ENCODE results near the gene C19orf47.
"Not testable (repeated sequence)": the region's sequence is repeated elsewhere in the genome, so short reads cannot be mapped to it uniquely, and the experiment has no call there.

C19orf47 gene

DNA sequence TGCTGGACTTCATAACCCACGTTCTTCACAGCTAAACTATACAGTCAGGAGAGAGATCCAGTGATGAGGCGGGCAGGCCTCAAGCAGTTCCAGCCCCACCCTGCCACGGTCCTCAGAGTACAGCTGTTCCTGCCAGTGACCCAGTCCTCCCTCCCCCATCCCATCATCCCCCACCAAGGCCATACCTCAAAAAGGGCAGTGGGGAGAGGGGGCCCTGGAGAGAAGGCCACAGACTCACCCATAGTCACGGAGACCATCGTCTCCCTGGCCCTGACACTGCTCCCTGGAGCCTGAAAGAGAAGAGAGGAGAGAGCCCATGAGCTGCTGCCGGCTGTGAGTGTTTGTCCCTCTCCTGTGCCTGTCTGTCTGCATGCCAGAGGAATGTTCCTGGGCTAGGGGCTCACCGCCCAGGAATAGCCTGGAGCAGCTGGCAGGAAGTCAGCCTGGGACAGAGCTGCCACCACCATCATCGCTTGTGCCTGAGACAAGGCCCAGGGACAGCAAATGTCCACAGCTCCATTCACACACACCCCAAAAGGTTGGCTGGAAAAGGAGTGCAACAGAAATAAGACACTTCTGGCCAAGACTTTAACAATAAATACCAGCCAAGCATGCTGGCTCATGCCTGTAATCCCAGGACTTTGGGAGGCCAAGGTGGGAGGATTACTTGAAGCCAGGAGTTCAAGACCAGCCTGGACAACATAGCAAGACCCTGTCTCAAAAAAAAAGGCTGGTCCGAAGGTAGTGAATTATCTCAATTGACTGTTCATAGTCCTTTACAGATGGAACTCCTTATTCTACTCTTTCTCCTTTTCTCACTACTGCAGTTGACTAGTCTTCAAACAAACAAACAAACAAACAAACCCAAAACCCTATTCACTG is 6.4 kb downstream of the C19orf47 start:
- H3K4me3 ChIP-seq (ENCODE audit: low read depth in 1 of 2, low read length in 2 of 2): no peak overlapping the region
- H3K36me3 ChIP-seq (ENCODE audit: control insufficient read depth in 1 of 2, insufficient read depth in 2 of 2, low read length in 2 of 2): peaks cover 0 to 5% of the 10 kb centered on the region in 2 donors
- H3K4me1 ChIP-seq (ENCODE audit: control insufficient read depth in 1 of 2, insufficient read depth in 2 of 2, low read length in 2 of 2): peaks cover 0 to 1% of the 10 kb centered on the region in 2 donors
- no peaks in the 10 kb centered on the region for H3K9me3 ChIP-seq (ENCODE audit: control insufficient read depth in 1 of 2, low read length in 2 of 2)
- H3K27ac ChIP-seq (ENCODE audit: low read length): no peak overlapping the region
- no peaks in the 10 kb centered on the region for H3K27me3 ChIP-seq (ENCODE audit: low read depth, low read length)

DNA sequence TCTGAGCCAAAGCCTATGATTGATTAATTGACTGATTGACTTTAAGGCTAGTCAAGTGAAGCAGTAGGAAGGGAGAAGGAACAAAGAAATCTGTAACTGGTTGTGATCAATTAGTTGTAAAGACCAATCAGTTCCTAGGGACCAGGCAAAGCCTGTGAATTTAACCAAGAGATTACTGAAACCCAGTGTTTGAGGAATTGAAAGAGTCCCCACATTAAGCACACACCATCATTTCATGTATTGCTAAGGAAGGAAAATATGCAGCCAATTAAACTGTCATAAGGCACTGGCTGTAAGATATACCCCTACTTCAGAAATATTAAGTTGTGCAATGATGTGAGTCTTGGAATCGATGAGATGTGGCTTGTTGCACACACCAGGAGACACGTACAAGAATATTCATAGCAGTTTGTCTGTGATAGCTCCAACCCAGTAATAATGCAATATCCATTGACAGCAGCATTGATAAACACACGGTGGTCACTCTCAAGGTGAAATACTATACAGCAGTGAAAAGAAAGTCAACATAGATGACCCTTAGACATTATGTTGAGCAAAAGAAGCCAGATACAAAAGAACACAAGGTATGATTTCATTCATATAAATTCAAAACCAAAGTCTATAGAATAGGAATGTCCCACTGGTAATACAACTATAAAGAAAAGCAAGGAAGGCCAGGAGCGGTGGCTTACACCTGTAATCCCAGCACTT is 9.0 kb downstream of the C19orf47 start:
- Histone ChIP-seq H3K4me1 (ENCODE audit: control insufficient read depth in 1 of 2, insufficient read depth in 2 of 2, low read length in 2 of 2) (no peaks in the 10 kb centered on the region), H3K4me3 (ENCODE audit: low read depth in 1 of 2, low read length in 2 of 2) (no peak overlapping the region), H3K27me3 (ENCODE audit: low read depth, low read length) (no peaks in the 10 kb centered on the region), H3K36me3 (ENCODE audit: control insufficient read depth in 1 of 2, insufficient read depth in 2 of 2, low read length in 2 of 2) (peaks cover 8 to 17% of the 10 kb centered on the region in 2 donors), H3K9me3 (ENCODE audit: control insufficient read depth in 1 of 2, low read length in 2 of 2) (no peaks in the 10 kb centered on the region), H3K27ac (ENCODE audit: low read length) (no peak overlapping the region)

DNA sequence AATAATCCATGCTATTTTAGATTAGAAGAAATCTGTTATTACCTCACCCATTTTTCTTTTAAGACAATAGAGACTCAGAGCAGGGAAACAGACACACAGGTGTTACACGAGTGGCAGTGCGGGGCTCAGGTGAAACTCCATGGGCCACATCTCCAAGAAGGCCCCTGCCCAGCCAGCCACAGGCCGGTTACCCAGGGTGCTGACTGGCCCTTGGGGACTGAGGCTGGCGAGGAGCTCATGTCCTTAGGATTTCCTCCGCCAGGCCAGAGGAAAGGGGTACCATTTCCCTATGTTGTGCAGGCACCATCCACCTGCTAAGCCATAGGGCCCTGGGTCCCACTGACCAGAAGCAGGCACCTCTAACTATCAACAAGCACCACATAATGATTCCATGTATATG is 10.6 kb downstream of the C19orf47 start:
- peaks cover 17 to 27% of the 10 kb centered on the region in 2 donors for H3K36me3 ChIP-seq (ENCODE audit: control insufficient read depth in 1 of 2, insufficient read depth in 2 of 2, low read length in 2 of 2)
- H3K4me3 ChIP-seq (ENCODE audit: low read depth in 1 of 2, low read length in 2 of 2): no peak overlapping the region
- H3K9me3 ChIP-seq (ENCODE audit: control insufficient read depth in 1 of 2, low read length in 2 of 2): no peaks in the 10 kb centered on the region
- H3K4me1 ChIP-seq (ENCODE audit: control insufficient read depth in 1 of 2, insufficient read depth in 2 of 2, low read length in 2 of 2): no peaks in the 10 kb centered on the region
- no peaks in the 10 kb centered on the region for H3K27me3 ChIP-seq (ENCODE audit: low read depth, low read length)
- H3K27ac ChIP-seq (ENCODE audit: low read length): no peak overlapping the region

DNA sequence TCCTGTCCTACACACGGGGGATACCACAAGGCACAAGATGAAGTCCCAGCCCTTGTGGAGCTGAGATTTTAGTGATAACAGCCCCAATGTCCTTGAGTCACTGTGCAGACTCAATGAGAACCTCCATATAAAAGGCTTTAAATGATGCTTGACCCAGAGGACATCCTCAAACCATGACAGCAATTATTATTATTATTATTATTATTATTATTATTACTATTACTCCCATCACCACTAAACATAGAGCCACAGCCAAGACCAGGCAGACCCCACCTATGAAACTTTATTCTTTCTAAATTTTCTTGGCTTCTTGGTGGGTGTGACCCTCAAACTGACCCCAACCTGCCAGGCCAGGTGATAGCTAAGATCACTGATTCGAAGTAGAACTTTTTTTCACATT is 11.1 kb downstream of the C19orf47 start:
- H3K9me3 ChIP-seq (ENCODE audit: control insufficient read depth in 1 of 2, low read length in 2 of 2): no peaks in the 10 kb centered on the region
- H3K27me3 ChIP-seq (ENCODE audit: low read depth, low read length): no peaks in the 10 kb centered on the region
- H3K4me1 ChIP-seq (ENCODE audit: control insufficient read depth in 1 of 2, insufficient read depth in 2 of 2, low read length in 2 of 2): no peaks in the 10 kb centered on the region
- H3K27ac ChIP-seq (ENCODE audit: low read length): no peak overlapping the region
- no peak overlapping the region for H3K4me3 ChIP-seq (ENCODE audit: low read depth in 1 of 2, low read length in 2 of 2)
- H3K36me3 ChIP-seq (ENCODE audit: control insufficient read depth in 1 of 2, insufficient read depth in 2 of 2, low read length in 2 of 2): peaks cover 17 to 29% of the 10 kb centered on the region in 2 donors

DNA sequence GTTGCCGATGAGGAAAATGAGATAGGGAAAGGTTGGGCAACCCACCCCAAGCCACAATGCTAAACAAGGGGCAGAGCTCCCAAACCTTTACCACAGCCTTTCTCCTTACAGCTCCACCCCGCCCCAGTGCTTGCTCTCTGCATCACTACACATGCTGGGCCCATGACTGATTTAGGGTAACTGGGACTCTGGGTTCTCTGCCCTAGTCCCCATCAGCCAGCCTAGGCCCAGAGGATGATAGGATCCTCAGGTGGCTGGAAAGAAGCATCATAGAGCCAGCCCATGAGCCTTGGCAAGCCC is 11.6 kb downstream of the C19orf47 start:
- Histone ChIP-seq H3K4me3 (ENCODE audit: low read depth in 1 of 2, low read length in 2 of 2) (no peak overlapping the region), H3K4me1 (ENCODE audit: control insufficient read depth in 1 of 2, insufficient read depth in 2 of 2, low read length in 2 of 2) (no peaks in the 10 kb centered on the region), H3K36me3 (ENCODE audit: control insufficient read depth in 1 of 2, insufficient read depth in 2 of 2, low read length in 2 of 2) (peaks cover 17 to 35% of the 10 kb centered on the region in 2 donors), H3K27me3 (ENCODE audit: low read depth, low read length) (no peaks in the 10 kb centered on the region), H3K27ac (ENCODE audit: low read length) (no peak overlapping the region), H3K9me3 (ENCODE audit: control insufficient read depth in 1 of 2, low read length in 2 of 2) (no peaks in the 10 kb centered on the region)

DNA sequence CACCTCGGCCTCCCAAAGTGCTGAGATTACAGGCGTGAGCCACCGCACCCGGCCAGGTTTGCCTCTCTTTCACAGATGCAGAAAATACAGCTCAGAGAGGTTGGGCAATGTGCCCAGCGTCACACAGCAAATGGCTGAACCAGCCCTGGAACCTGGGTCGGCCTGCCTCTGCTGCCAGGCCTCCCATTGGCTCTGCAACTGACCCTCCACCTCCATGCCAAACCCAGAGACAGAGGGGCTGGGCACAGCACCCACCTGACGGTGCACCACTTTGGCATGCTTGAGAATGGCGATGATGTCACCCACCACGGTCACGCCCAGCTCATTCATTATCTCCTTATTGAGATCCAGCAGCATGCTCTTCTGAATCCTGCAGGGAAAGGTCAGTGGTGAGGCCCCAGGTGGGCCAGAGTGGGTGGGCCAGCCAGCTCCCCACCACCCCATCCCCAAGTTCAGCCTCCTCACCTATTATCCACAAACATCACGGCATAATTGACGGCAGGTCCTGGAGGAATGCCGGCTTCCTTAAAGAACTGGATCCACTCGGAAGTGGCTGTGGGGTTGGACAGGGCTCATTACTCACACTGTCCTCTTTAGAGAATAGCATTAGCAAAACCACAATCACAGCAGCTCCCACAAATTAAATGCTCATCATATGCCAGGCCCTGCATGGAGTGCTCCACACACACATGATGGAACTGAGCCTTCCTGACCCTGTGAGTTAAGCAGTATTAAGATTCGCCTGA is 12.2 kb downstream of the C19orf47 start:
- Histone ChIP-seq H3K4me1 (ENCODE audit: control insufficient read depth in 1 of 2, insufficient read depth in 2 of 2, low read length in 2 of 2) (no peaks in the 10 kb centered on the region), H3K36me3 (ENCODE audit: control insufficient read depth in 1 of 2, insufficient read depth in 2 of 2, low read length in 2 of 2) (peaks cover 17 to 40% of the 10 kb centered on the region in 2 donors), H3K9me3 (ENCODE audit: control insufficient read depth in 1 of 2, low read length in 2 of 2) (no peaks in the 10 kb centered on the region), H3K4me3 (ENCODE audit: low read depth in 1 of 2, low read length in 2 of 2) (no peak overlapping the region), H3K27ac (ENCODE audit: low read length) (no peak overlapping the region), H3K27me3 (ENCODE audit: low read depth, low read length) (no peaks in the 10 kb centered on the region)

DNA sequence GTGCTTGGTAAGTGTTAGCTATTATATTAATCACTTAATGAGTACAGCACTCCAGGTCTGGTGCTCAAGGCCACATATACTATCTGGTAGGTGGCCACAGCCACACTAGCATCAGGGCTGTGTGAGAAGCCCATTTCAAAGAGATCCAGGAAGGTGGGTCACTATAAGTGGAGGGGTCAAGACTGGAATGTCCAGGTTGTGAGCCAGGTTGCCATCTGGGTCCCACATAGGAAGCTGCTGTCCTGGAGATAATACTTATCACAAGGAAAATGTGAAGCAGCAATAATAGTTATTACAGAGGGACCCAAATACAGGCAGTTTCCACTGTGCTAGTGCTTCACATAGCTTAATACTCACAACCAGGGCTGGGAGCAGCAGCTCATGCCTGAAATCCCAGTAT is 13.1 kb downstream of the C19orf47 start:
- Histone ChIP-seq H3K27me3 (ENCODE audit: low read depth, low read length) (no peaks in the 10 kb centered on the region), H3K36me3 (ENCODE audit: control insufficient read depth in 1 of 2, insufficient read depth in 2 of 2, low read length in 2 of 2) (peaks cover 17 to 46% of the 10 kb centered on the region in 2 donors), H3K27ac (ENCODE audit: low read length) (no peak overlapping the region), H3K4me1 (ENCODE audit: control insufficient read depth in 1 of 2, insufficient read depth in 2 of 2, low read length in 2 of 2) (no peaks in the 10 kb centered on the region), H3K4me3 (ENCODE audit: low read depth in 1 of 2, low read length in 2 of 2) (no peak overlapping the region), H3K9me3 (ENCODE audit: control insufficient read depth in 1 of 2, low read length in 2 of 2) (no peaks in the 10 kb centered on the region)

DNA sequence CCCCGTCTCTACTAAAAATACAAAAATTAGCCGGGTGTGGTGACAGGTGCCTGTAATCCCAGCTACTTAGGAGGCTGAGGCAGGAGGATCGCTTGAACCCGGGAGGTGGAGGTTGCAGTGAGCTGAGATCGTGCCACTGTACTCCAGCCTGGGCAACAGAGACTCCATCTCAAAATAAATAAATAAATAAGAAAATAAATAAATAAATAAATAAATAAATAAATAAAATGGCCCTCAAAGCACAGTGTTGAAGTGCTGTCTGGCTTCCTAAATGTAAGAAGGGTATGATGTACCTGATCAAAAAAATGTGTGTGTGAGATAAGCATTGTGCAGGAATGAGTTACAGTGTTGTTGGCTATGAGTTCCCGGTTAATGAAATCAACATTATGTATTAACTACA is 15.1 kb downstream of the C19orf47 start:
- H3K27ac ChIP-seq (ENCODE audit: low read length); H3K27me3 ChIP-seq (ENCODE audit: low read depth, low read length): not testable (repeated sequence)
- peaks cover 31 to 56% of the 10 kb centered on the region in 2 donors for H3K36me3 ChIP-seq (ENCODE audit: control insufficient read depth in 1 of 2, insufficient read depth in 2 of 2, low read length in 2 of 2)

DNA sequence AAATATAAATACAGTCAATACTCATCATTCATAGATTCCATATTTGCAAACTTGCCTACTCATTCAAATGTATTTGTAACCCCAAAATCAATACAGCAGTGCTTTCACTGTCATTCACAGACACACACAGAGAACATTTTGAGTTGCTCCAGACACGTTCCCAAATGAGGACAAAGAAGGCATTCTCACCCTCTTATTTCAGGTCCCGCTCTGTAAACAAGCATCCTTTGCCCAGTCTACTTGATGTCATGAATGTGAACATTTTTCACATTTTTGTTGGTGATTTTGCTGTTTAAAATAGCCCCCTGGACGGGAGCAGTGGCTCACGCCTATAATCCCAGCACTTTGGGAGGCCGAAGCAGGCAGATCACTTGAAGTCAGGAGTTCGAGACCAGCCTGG is 15.5 kb downstream of the C19orf47 start:
- Histone ChIP-seq H3K27ac (ENCODE audit: low read length) (no peak overlapping the region), H3K36me3 (ENCODE audit: control insufficient read depth in 1 of 2, insufficient read depth in 2 of 2, low read length in 2 of 2) (peaks cover 36 to 60% of the 10 kb centered on the region in 2 donors), H3K9me3 (ENCODE audit: control insufficient read depth in 1 of 2, low read length in 2 of 2) (no peaks in the 10 kb centered on the region)

More for the DNA sequence above, 15.1 kb downstream of the C19orf47 start:
- H3K4me1 ChIP-seq (ENCODE audit: control insufficient read depth in 1 of 2, insufficient read depth in 2 of 2, low read length in 2 of 2); H3K4me3 ChIP-seq (ENCODE audit: low read depth in 1 of 2, low read length in 2 of 2); H3K9me3 ChIP-seq (ENCODE audit: control insufficient read depth in 1 of 2, low read length in 2 of 2): not testable (repeated sequence)

DNA sequence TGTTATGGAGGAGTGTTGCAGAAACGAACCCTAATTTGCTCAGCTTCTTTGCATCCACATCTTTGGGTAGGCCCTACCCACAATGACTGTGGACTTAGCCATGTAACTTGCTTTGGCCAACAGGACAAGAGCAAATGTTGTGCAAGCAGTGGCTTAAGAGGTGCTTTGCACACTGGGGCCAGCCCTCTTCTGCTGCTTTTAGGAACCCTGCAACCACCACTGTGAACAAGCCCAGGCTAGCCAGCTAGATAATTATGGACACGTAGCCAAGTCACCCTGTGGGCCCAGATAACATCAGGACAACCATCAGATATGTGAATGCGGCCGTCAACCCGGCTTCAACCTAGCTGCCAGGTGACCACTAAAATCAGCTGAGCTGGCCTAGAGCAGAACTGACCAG is 17.1 kb downstream of the C19orf47 start:
- no peaks in the 10 kb centered on the region for H3K9me3 ChIP-seq (ENCODE audit: control insufficient read depth in 1 of 2, low read length in 2 of 2)
- H3K4me1 ChIP-seq (ENCODE audit: control insufficient read depth in 1 of 2, insufficient read depth in 2 of 2, low read length in 2 of 2): no peaks in the 10 kb centered on the region
- H3K27ac ChIP-seq (ENCODE audit: low read length): no peak overlapping the region
- H3K27me3 ChIP-seq (ENCODE audit: low read depth, low read length): no peaks in the 10 kb centered on the region
- H3K36me3 ChIP-seq (ENCODE audit: control insufficient read depth in 1 of 2, insufficient read depth in 2 of 2, low read length in 2 of 2): peaks cover 39 to 72% of the 10 kb centered on the region in 2 donors
- no peak overlapping the region for H3K4me3 ChIP-seq (ENCODE audit: low read depth in 1 of 2, low read length in 2 of 2)

More for the DNA sequence above, 15.5 kb downstream of the C19orf47 start:
- Histone ChIP-seq H3K27me3 (ENCODE audit: low read depth, low read length) (no peaks in the 10 kb centered on the region), H3K4me3 (ENCODE audit: low read depth in 1 of 2, low read length in 2 of 2) (no peak overlapping the region), H3K4me1 (ENCODE audit: control insufficient read depth in 1 of 2, insufficient read depth in 2 of 2, low read length in 2 of 2) (no peaks in the 10 kb centered on the region)

DNA sequence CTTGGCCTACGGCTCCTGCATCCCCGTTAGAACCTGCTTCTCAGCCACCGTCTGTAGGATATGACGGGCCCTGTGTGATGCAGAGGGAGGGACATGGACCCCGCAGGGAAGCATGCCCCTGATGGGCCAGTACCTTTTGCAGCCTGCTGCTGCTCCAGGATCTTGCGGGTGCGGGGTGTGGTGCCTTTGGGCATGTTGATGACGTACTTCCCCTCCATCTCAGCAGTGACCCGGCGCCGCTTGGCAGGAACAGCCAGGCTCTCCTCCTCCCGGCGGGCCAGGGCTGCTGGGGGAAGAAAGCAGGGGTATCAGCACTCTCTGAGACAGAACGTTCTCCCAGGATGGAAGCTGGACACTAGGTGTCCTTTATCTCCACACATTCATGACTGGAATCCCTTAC is 22.0 kb downstream of the C19orf47 start:
- Histone ChIP-seq H3K9me3 (ENCODE audit: control insufficient read depth in 1 of 2, low read length in 2 of 2) (no peaks in the 10 kb centered on the region), H3K27me3 (ENCODE audit: low read depth, low read length) (no peaks in the 10 kb centered on the region), H3K4me1 (ENCODE audit: control insufficient read depth in 1 of 2, insufficient read depth in 2 of 2, low read length in 2 of 2) (no peaks in the 10 kb centered on the region), H3K36me3 (ENCODE audit: control insufficient read depth in 1 of 2, insufficient read depth in 2 of 2, low read length in 2 of 2) (peaks cover 57 to 89% of the 10 kb centered on the region in 2 donors), H3K27ac (ENCODE audit: low read length) (no peak overlapping the region), H3K4me3 (ENCODE audit: low read depth in 1 of 2, low read length in 2 of 2) (no peak overlapping the region)

All from muscle layer of duodenum (tissue), 2 donors.